Measurements from ENCODE around the gene SLX4IP.

Gene SLX4IP

DNA sequence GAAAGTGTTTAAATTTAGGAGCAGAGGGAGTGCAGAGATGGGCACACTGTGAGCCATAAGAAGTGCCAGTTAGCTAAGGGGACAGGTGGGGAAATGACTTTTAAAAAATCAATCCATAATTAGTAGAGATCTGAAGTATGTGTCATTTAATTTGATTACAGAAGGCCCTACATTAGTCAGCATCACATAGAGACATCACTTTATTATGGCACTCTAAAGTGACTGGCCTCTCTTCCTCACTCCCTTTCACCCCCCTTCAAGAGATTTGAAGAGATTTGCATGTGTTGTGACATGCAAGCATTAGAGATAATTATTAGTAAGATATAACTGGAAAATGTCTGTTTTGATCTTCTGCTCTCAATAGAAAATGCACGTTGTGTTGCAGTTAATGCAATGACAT is 86.7 kb downstream of the SLX4IP start (continued):
- no peak for TF ChIP-seq ZBTB11 (tag by site-specific recombination; conservative IDR thresholded peaks at IDR 0.05; ENCODE audit: low read depth)
- TF ChIP-seq ZSCAN23 (tag by site-specific recombination; IDR thresholded peaks at IDR 0.05), result no peak
- TF ChIP-seq HIC1 (tag by site-specific recombination; IDR thresholded peaks at IDR 0.05), result no peak

DNA sequence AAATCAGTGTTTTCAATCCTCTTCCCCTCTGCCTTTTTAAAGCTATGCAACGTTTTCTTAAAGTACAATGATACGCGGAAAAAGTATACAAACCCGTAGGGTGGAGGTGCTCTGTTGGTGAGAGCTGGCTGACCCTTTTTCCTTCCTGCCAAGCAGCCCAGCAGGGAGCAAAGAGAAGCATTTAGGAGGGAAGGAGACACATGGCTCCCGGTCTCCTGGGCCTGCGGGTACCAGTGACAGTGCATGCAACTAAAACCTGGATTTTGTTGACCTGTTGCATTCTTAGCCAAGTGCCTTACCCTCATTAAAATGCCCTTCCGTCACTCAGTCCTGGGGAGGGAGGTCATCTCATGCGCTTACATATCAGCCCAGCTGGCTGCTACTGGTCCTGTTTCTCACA is 87.2 kb downstream of the SLX4IP start:
- H3K27ac ChIP-seq (ENCODE audit: extremely low read depth, low read depth, low read length), result no peak overlapping the region
- POLR2A ChIA-PET, result interaction anchor here (0.8 kb wide), 1 partner anchor 16 kb away, joined by 3 read pairs; no protein-coding TSS in a partner anchor
- H3K9me3 ChIP-seq (ENCODE audit: control insufficient read depth, insufficient read depth, low read depth, low read length), result no peaks in the 10 kb centered on the region
- CTCF ChIA-PET, result interaction anchor here (0.5 kb wide), 1 partner anchor 1021 kb away, joined by 3 read pairs; no protein-coding TSS in a partner anchor
- peaks cover 27% of the 10 kb centered on the region for H3K4me1 ChIP-seq (ENCODE audit: control insufficient read depth, insufficient read depth, low read length)
- no peaks in the 10 kb centered on the region for H3K36me3 ChIP-seq (ENCODE audit: control insufficient read depth in 2 of 2, insufficient read depth in 1 of 2, low read length in 2 of 2)
- no peak overlapping the region for H3K4me3 ChIP-seq (ENCODE audit: low read depth, low read length)
- peak; percentile 45; the same call in 1 of the 2 replicates for TF ChIP-seq SCRT2 (tag by site-specific recombination; IDR thresholded peaks at IDR 0.05)
- TF ChIP-seq, protein P1, sequence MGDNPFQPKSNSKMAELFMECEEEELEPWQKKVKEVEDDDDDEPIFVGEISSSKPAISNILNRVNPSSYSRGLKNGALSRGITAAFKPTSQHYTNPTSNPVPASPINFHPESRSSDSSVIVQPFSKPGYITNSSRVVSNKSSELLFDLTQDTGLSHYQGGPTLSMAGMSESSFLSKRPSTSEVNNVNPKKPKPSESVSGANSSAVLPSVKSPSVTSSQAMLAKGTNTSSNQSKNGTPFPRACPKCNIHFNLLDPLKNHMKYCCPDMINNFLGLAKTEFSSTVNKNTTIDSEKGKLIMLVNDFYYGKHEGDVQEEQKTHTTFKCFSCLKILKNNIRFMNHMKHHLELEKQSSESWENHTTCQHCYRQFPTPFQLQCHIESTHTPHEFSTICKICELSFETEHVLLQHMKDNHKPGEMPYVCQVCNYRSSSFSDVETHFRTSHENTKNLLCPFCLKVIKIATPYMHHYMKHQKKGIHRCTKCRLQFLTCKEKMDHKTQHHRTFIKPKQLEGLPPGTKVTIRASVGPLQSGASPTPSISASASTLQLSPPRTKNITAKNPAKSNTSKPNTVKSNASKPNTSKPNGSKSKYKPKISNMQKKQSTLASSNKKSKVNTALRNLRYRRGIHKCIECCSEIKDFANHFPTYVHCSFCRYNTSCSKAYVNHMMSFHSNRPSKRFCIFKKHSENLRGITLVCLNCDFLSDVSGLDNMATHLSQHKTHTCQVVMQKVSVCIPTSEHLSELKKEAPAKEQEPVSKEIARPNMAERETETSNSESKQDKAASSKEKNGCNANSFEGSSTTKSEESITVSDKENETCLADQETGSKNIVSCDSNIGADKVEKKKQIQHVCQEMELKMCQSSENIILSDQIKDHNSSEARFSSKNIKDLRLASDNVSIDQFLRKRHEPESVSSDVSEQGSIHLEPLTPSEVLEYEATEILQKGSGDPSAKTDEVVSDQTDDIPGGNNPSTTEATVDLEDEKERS (tag by site-specific recombination; IDR thresholded peaks at IDR 0.05), result no peak

- ChIA-PET CTCF (interaction anchor here (0.7 to 0.8 kb wide), 2 partner anchors 116 to 297 kb away, joined by 3 to 6 read pairs; no protein-coding TSS in a partner anchor), POLR2A (no interaction called here)
- Histone ChIP-seq H3K27ac (ENCODE audit: extremely low read depth, low read depth, low read length) (no peak overlapping the region), H3K4me1 (ENCODE audit: control insufficient read depth, insufficient read depth, low read length) (peaks cover 27% of the 10 kb centered on the region), H3K36me3 (ENCODE audit: control insufficient read depth in 2 of 2, insufficient read depth in 1 of 2, low read length in 2 of 2) (no peaks in the 10 kb centered on the region), H3K9me3 (ENCODE audit: control insufficient read depth, insufficient read depth, low read depth, low read length) (no peaks in the 10 kb centered on the region), H3K4me3 (ENCODE audit: low read depth, low read length) (no peak overlapping the region)
- TF ChIP-seq, protein P2, sequence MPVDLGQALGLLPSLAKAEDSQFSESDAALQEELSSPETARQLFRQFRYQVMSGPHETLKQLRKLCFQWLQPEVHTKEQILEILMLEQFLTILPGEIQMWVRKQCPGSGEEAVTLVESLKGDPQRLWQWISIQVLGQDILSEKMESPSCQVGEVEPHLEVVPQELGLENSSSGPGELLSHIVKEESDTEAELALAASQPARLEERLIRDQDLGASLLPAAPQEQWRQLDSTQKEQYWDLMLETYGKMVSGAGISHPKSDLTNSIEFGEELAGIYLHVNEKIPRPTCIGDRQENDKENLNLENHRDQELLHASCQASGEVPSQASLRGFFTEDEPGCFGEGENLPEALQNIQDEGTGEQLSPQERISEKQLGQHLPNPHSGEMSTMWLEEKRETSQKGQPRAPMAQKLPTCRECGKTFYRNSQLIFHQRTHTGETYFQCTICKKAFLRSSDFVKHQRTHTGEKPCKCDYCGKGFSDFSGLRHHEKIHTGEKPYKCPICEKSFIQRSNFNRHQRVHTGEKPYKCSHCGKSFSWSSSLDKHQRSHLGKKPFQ (tag by site-specific recombination; IDR thresholded peaks at IDR 0.05), result peak; percentile 72
- TF ChIP-seq TCF7L2 (IDR thresholded peaks at IDR 0.05; ENCODE audit: borderline replicate concordance, low read depth, low read length), result no peak
These were observed 88.3 kb downstream of the SLX4IP start for GRCh38 chr20:10523443-10523842.

DNA sequence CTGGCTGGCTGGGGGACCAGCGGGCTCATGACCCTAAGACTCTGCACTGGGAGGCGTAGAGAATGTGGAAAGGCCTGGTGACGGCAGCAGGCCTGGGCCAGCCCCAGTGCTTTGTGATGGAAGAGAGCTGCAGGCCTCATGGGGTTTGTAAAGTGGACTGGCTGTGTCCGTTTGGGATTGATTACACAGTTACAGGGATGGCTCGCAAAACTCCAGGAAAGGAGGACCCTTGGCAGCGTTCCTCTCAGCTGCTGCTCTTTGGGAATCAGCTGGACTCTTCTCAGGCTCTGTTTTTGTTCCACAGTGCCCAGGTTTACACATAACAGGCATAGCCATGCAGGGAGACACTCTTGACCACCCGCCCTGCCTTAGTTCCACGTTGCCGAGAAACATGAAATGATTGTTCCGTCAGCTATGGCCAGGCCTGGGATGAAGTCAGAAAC is 89.0 kb downstream of the SLX4IP start:
- Histone ChIP-seq H3K4me3 (ENCODE audit: low read depth, low read length) (no peak overlapping the region), H3K27ac (ENCODE audit: extremely low read depth, low read depth, low read length) (0 out of 2 replicates have a peak overlapping the region, but pooled peaks have one; percentile 0), H3K9me3 (ENCODE audit: control insufficient read depth, insufficient read depth, low read depth, low read length) (no peaks in the 10 kb centered on the region), H3K36me3 (ENCODE audit: control insufficient read depth in 2 of 2, insufficient read depth in 1 of 2, low read length in 2 of 2) (no peaks in the 10 kb centered on the region), H3K4me1 (ENCODE audit: control insufficient read depth, insufficient read depth, low read length) (peaks cover 27% of the 10 kb centered on the region)
- ChIA-PET POLR2A (no interaction called here), CTCF (interaction anchor here (0.7 kb wide), 1 partner anchor 298 kb away, joined by 3 read pairs; no protein-coding TSS in a partner anchor)
- no peak for TF ChIP-seq ZNF776 (tag by site-specific recombination; IDR thresholded peaks at IDR 0.05; ENCODE audit: borderline replicate concordance)
- no peak for TF ChIP-seq ZNF658 (tag by site-specific recombination; IDR thresholded peaks at IDR 0.05)
- no peak for TF ChIP-seq ZNF155 (tag by site-specific recombination; IDR thresholded peaks at IDR 0.05)
- no peak for TF ChIP-seq ZNF223 (tag by site-specific recombination; IDR thresholded peaks at IDR 0.05)
- TF ChIP-seq SP7 (tag by site-specific recombination; IDR thresholded peaks at IDR 0.05), result no peak
- TF ChIP-seq GLIS1 (tag by site-specific recombination; IDR thresholded peaks at IDR 0.05), result peak; percentile 28; the same call in 1 of the 2 replicates
- no peak for TF ChIP-seq GLI2 (tag by site-specific recombination; IDR thresholded peaks at IDR 0.05; ENCODE audit: borderline replicate concordance, low read depth)
- TF ChIP-seq ZNF837 (tag by site-specific recombination; IDR thresholded peaks at IDR 0.05), result no peak
- TF ChIP-seq TRIM28 (IDR thresholded peaks at IDR 0.05; ENCODE audit: borderline replicate concordance, low read length), result 0 out of 2 replicates have a peak, but pooled peaks have one; percentile 37
- no peak for TF ChIP-seq OSR2 (tag by site-specific recombination; IDR thresholded peaks at IDR 0.05)
- no peak for TF ChIP-seq KLF9 (tag by site-specific recombination; IDR thresholded peaks at IDR 0.05; ENCODE audit: low read depth)
- peak; percentile 81 for TF ChIP-seq ZIC2 (tag by site-specific recombination; IDR thresholded peaks at IDR 0.05)
- TF ChIP-seq ZNF600 (tag by site-specific recombination; IDR thresholded peaks at IDR 0.05), result peak; percentile 93

Data from HEK293 (cell line).